ENCODE data around the gene TRIM32. TPM values are rescaled to one million over a fixed set of nuclear protein-coding genes. Genes with fewer than 3 reads are reported as not detected.

Gene TRIM32
- polyA plus RNA-seq, 1 of the 3 experiments (the other 2 are of a cell fraction) = 10.2 TPM

DNA sequence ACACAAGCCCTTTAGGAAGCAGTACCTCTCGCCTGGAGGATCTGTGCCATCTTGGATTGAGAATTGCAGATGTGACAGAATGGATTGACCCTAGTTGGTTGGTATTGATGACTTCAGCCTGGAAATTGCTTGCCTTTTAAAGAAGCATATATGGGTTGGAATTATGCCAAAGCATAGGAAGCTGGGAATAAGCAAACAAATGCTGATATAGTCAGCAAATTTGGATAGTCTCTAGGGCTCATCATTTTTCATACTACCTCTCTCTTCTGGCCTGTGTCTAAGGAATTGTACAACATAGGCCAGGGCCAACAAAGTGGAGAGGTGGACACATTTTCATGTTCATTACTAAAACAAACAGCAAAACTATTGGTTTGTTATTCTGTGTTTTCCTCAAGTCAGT is 13.2 kb downstream of the TRIM32 start:
- Histone ChIP-seq H3K9ac (no peak overlapping the region), H2AFZ (ENCODE audit: low read depth) (no peak overlapping the region), H3K27me3 (ENCODE audit: insufficient read depth) (no peaks in the 10 kb centered on the region), H3K9me3 (no peaks in the 10 kb centered on the region), H3K4me2 (no peak overlapping the region), H3K79me2 (ENCODE audit: insufficient read depth) (peaks cover 48% of the 10 kb centered on the region), H3K4me1 (ENCODE audit: control insufficient read depth in 1 of 2, insufficient read depth in 2 of 2, low read depth in 1 of 2, low read length in 1 of 2) (peaks cover 0 to 9% of the 10 kb centered on the region in 2 experiments; a peak in 3 of 4 replicates), H3F3A (replicated peaks; ENCODE audit: insufficient read depth) (no peaks in the 10 kb centered on the region), H3K36me3 (replicated peaks in 1 of 2; ENCODE audit: control insufficient read depth in 1 of 2, insufficient read depth in 2 of 2, low read length in 1 of 2) (peaks cover 41 to 70% of the 10 kb centered on the region in 2 experiments), H3K27ac (ENCODE audit: low read depth in 2 of 2, low read length in 1 of 2) (no peak overlapping the region), H4K20me1 (ENCODE audit: insufficient read depth) (peaks cover 26% of the 10 kb centered on the region), H3K4me3 (ENCODE audit: low read depth in 2 of 2, low read length in 1 of 2) (no peak overlapping the region), H3K9me2 (no peaks in the 10 kb centered on the region)
- 100% methylated on average over 1 of the region's 1 CpG for WGBS (ENCODE audit: low lambda C conversion rate)
- TF ChIP-seq NRF1 (IDR thresholded peaks at IDR 0.05; ENCODE audit: low read depth, low read length) (no peak), NFIC (IDR thresholded peaks at IDR 0.05; ENCODE audit: borderline replicate concordance) (no peak), RFX5 (IDR thresholded peaks at IDR 0.05; ENCODE audit: low read length) (no peak), TCF12 (IDR thresholded peaks at IDR 0.05) (no peak), FOXM1 (IDR thresholded peaks at IDR 0.05; ENCODE audit: low read depth) (no peak), EP300 (IDR thresholded peaks at IDR 0.05; ENCODE audit: borderline replicate concordance in 1 of 2, low read depth in 1 of 2, low read length in 1 of 2) (no peak), TEAD4 (IDR thresholded peaks at IDR 0.05; ENCODE audit: borderline replicate concordance, insufficient read depth) (no peak), SMC3 (IDR thresholded peaks at IDR 0.05; ENCODE audit: low read depth, low read length) (no peak), ZBTB33 (IDR thresholded peaks at IDR 0.05; ENCODE audit: borderline replicate concordance, low read depth) (no peak), CHD2 (IDR thresholded peaks at IDR 0.05; ENCODE audit: low read length, partially characterized antibody) (no peak), CTCF (IDR thresholded peaks at IDR 0.05) (no peak), SIN3A (IDR thresholded peaks at IDR 0.05; ENCODE audit: borderline replicate concordance, low read depth, low read length) (no peak), POLR2AphosphoS5 (IDR thresholded peaks at IDR 0.05; ENCODE audit: low read depth, low read length) (no peak), RXRA (IDR thresholded peaks at IDR 0.05; ENCODE audit: borderline replicate concordance, low read depth) (no peak), GATA2 (CRISPR knock-in tag; IDR thresholded peaks at IDR 0.05) (no peak)
- TF ChIP-seq, protein P1, sequence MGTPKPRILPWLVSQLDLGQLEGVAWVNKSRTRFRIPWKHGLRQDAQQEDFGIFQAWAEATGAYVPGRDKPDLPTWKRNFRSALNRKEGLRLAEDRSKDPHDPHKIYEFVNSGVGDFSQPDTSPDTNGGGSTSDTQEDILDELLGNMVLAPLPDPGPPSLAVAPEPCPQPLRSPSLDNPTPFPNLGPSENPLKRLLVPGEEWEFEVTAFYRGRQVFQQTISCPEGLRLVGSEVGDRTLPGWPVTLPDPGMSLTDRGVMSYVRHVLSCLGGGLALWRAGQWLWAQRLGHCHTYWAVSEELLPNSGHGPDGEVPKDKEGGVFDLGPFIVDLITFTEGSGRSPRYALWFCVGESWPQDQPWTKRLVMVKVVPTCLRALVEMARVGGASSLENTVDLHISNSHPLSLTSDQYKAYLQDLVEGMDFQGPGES (IDR thresholded peaks at IDR 0.05; ENCODE audit: low read depth, low read length) = no peak
- TF ChIP-seq, protein P2, sequence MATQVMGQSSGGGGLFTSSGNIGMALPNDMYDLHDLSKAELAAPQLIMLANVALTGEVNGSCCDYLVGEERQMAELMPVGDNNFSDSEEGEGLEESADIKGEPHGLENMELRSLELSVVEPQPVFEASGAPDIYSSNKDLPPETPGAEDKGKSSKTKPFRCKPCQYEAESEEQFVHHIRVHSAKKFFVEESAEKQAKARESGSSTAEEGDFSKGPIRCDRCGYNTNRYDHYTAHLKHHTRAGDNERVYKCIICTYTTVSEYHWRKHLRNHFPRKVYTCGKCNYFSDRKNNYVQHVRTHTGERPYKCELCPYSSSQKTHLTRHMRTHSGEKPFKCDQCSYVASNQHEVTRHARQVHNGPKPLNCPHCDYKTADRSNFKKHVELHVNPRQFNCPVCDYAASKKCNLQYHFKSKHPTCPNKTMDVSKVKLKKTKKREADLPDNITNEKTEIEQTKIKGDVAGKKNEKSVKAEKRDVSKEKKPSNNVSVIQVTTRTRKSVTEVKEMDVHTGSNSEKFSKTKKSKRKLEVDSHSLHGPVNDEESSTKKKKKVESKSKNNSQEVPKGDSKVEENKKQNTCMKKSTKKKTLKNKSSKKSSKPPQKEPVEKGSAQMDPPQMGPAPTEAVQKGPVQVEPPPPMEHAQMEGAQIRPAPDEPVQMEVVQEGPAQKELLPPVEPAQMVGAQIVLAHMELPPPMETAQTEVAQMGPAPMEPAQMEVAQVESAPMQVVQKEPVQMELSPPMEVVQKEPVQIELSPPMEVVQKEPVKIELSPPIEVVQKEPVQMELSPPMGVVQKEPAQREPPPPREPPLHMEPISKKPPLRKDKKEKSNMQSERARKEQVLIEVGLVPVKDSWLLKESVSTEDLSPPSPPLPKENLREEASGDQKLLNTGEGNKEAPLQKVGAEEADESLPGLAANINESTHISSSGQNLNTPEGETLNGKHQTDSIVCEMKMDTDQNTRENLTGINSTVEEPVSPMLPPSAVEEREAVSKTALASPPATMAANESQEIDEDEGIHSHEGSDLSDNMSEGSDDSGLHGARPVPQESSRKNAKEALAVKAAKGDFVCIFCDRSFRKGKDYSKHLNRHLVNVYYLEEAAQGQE (IDR thresholded peaks at IDR 0.05; ENCODE audit: low read depth, low read length) = no peak
- POLR2A ChIA-PET = no interaction called here
- no peak for DNase-seq
- CTCF ChIA-PET = interaction anchor here (2.2 kb wide), 1 partner anchor 160 kb away, joined by 6 read pairs; no protein-coding TSS in a partner anchor
